Stimulated activated CD4-positive, alpha-beta T cell treated with anti-CD3 and anti-CD28 coated beads, Interleukin-1b, Interleukin-23, amount 100 ng/mL, for 4 hours (primary cell): ENCODE data around the gene IGLL5.

ENCODE experiments used
- DNase-seq, 2 donors: peaks; one replicate each; pipeline ENCODE4 v3.0.0-alpha.2; 2020; ENCODE audit warnings: low read depth in 2 of 2

Gene IGLL5

GRCh38 chr22:22863001-22863400 lies 24.6 kb upstream of the IGLL5 start:
- no peak for DNase-seq

GRCh38 chr22:22865311-22866072 lies 22.1 kb upstream of the IGLL5 start:
- no peak for DNase-seq

GRCh38 chr22:22866381-22867111 lies 21.1 kb upstream of the IGLL5 start:
- no peak for DNase-seq

GRCh38 chr22:22867996-22868715 lies 19.5 kb upstream of the IGLL5 start:
- no peak for DNase-seq

- DNase-seq: no peak
Measured at GRCh38 chr22:22870577-22871404, 16.8 kb upstream of the IGLL5 start.

GRCh38 chr22:22871536-22872278 lies 15.9 kb upstream of the IGLL5 start:
- no peak for DNase-seq

GRCh38 chr22:22872722-22873708 lies 14.6 kb upstream of the IGLL5 start:
- no peak for DNase-seq

GRCh38 chr22:22877523-22878210 lies 9.9 kb upstream of the IGLL5 start:
- DNase-seq: peak; percentile 70

GRCh38 chr22:22878211-22878570 lies 9.4 kb upstream of the IGLL5 start:
- DNase-seq: no peak

- DNase-seq: no peak
Measured at GRCh38 chr22:22878801-22879674, 8.6 kb upstream of the IGLL5 start.

GRCh38 chr22:22879675-22880155 lies 7.9 kb upstream of the IGLL5 start:
- DNase-seq: no peak

GRCh38 chr22:22880645-22881044 lies 7.0 kb upstream of the IGLL5 start:
- no peak for DNase-seq

- no peak for DNase-seq
Measured at GRCh38 chr22:22881116-22882000, 6.3 kb upstream of the IGLL5 start.

- no peak for DNase-seq
Measured at GRCh38 chr22:22882033-22882717, 5.4 kb upstream of the IGLL5 start.

- no peak for DNase-seq
Measured at GRCh38 chr22:22883090-22883727, 4.4 kb upstream of the IGLL5 start.
